ENCODE data around the gene RPIA.

GRCh38 chr2:88764141-88764849, 72.8 kb downstream of the RPIA start:
- TF ChIP-seq YY1 (IDR thresholded peaks at IDR 0.05; ENCODE audit: low read depth) (no peak), CREB1 (IDR thresholded peaks at IDR 0.05; ENCODE audit: low read depth) (no peak)
